GM19043 (cell line): ENCODE results near the gene DRD4.

Experiments
- ATAC-seq: cut with Tn5 transposase; IDR thresholded peaks from one replicate; pipeline ENCODE4 v1.9.1; 2021; ENCODE audit warnings: low read depth; ENCODE audit not compliant: unreplicated experiment

Gene DRD4

GRCh38 chr11:636511-637332 lies at the start of gene DRD4:
Gene DRD4 (plus strand): TSS chr11:637269. CDS start chr11:637305, 36 bp downstream.
- no peak for ATAC-seq

- no peak for ATAC-seq
Observed at GRCh38 chr11:587546-587945, 49.5 kb upstream of the DRD4 start.

- no peak for ATAC-seq
Observed at GRCh38 chr11:587978-588380, 49.1 kb upstream of the DRD4 start.

GRCh38 chr11:589798-590197 lies 47.3 kb upstream of the DRD4 start:
- ATAC-seq = no peak

GRCh38 chr11:590997-591396 lies 46.1 kb upstream of the DRD4 start:
- ATAC-seq = no peak

GRCh38 chr11:592501-592900 lies 44.6 kb upstream of the DRD4 start:
- ATAC-seq = no peak

- no peak for ATAC-seq
Observed at GRCh38 chr11:592918-593317, 44.2 kb upstream of the DRD4 start.

- no peak for ATAC-seq
Observed at GRCh38 chr11:593347-593746, 43.7 kb upstream of the DRD4 start.

GRCh38 chr11:595400-595799 lies 41.7 kb upstream of the DRD4 start:
- no peak for ATAC-seq

- ATAC-seq = no peak
Observed at GRCh38 chr11:596374-596773, 40.7 kb upstream of the DRD4 start.

- ATAC-seq = no peak
Observed at GRCh38 chr11:597166-597725, 39.8 kb upstream of the DRD4 start.

GRCh38 chr11:598005-598680 lies 38.9 kb upstream of the DRD4 start:
- no peak for ATAC-seq

- ATAC-seq = no peak
Observed at GRCh38 chr11:601573-602245, 35.4 kb upstream of the DRD4 start.

- no peak for ATAC-seq
Observed at GRCh38 chr11:603154-603553, 33.9 kb upstream of the DRD4 start.

GRCh38 chr11:605286-606129 lies 31.6 kb upstream of the DRD4 start:
- no peak for ATAC-seq

GRCh38 chr11:606245-606644 lies 30.8 kb upstream of the DRD4 start:
- no peak for ATAC-seq

- no peak for ATAC-seq
Observed at GRCh38 chr11:607020-607780, 29.9 kb upstream of the DRD4 start.

GRCh38 chr11:607971-608659 lies 29.0 kb upstream of the DRD4 start:
- no peak for ATAC-seq

- no peak for ATAC-seq
Observed at GRCh38 chr11:608791-609251, 28.2 kb upstream of the DRD4 start.
